H9 (cell line): ENCODE measurements around the gene TMEM108. TPM values are rescaled to one million over a fixed set of nuclear protein-coding genes. Genes with fewer than 3 reads are reported as not detected.

Experiments used
- DNase-seq: peaks from one replicate; pipeline ENCODE4 v3.0.0-alpha.2; 2017
- H2AFZ ChIP-seq: one replicate; pipeline ENCODE4 v1.6.1; 2013; ENCODE audit warnings: mild to moderate bottlenecking, low read length, control low read depth, moderate library complexity
- H2AK5ac ChIP-seq: 2 replicates; pipeline ENCODE4 v1.6.1; 2013; ENCODE audit warnings: low read length, control low read depth, mixed read lengths; ENCODE audit not compliant: insufficient read length
- H2BK120ac ChIP-seq: one replicate; pipeline ENCODE4 v1.6.1; 2013; ENCODE audit warnings: low read depth, mild to moderate bottlenecking, low read length, control low read depth, inconsistent platforms; ENCODE audit not compliant: poor library complexity, severe bottlenecking
- H2BK12ac ChIP-seq: 2 replicates; pipeline ENCODE4 v1.6.1; 2013; ENCODE audit warnings: low read length, control low read depth, mixed read lengths, low read depth; ENCODE audit not compliant: insufficient read length
- H2BK15ac ChIP-seq: 2 replicates; pipeline ENCODE4 v1.6.1; 2013; ENCODE audit warnings: low read depth, low read length, control low read depth
- H2BK20ac ChIP-seq: one replicate; pipeline ENCODE4 v1.6.1; 2013; ENCODE audit warnings: low read depth, mild to moderate bottlenecking, low read length, control low read depth, inconsistent platforms; ENCODE audit not compliant: poor library complexity, severe bottlenecking
- H2BK5ac ChIP-seq: 2 replicates; pipeline ENCODE4 v1.6.1; 2013; ENCODE audit warnings: low read length, control low read depth, mixed read lengths; ENCODE audit not compliant: insufficient read length
- H3K14ac ChIP-seq: 2 replicates; pipeline ENCODE4 v1.6.1; 2013; ENCODE audit warnings: low read length, control low read depth; ENCODE audit not compliant: insufficient read depth
- H3K18ac ChIP-seq: 2 replicates; pipeline ENCODE4 v1.6.1; 2013; ENCODE audit warnings: low read depth, mild to moderate bottlenecking, mixed read lengths, low read length, control low read depth; ENCODE audit not compliant: insufficient read length
- H3K23ac ChIP-seq: 2 replicates; pipeline ENCODE4 v1.6.1; 2013; ENCODE audit warnings: low read length, control low read depth, mixed read lengths, low read depth; ENCODE audit not compliant: insufficient read length
- H3K23me2 ChIP-seq: 2 replicates; pipeline ENCODE4 v1.6.1; 2013; ENCODE audit warnings: low read depth, mild to moderate bottlenecking, mixed read lengths, low read length, control low read depth; ENCODE audit not compliant: insufficient read length, poor library complexity, severe bottlenecking
- H3K27ac ChIP-seq: 2 replicates; pipeline ENCODE4 v1.5.1; 2013; ENCODE audit warnings: low read length, control low read depth, mixed read lengths, low read depth; ENCODE audit not compliant: insufficient read length
- H3K27me3 ChIP-seq: 2 replicates; pipeline ENCODE4 v1.6.1; 2013; ENCODE audit warnings: low read length, control low read depth, inconsistent platforms; ENCODE audit not compliant: insufficient read depth
- H3K4ac ChIP-seq: 2 replicates; pipeline ENCODE4 v1.6.1; 2013; ENCODE audit warnings: low read depth, mild to moderate bottlenecking, control low read depth, inconsistent platforms, low read length, moderate library complexity
- H3K4me1 ChIP-seq: 2 replicates; pipeline ENCODE4 v1.6.1; 2013; ENCODE audit warnings: low read length, control low read depth, inconsistent platforms; ENCODE audit not compliant: insufficient read depth
- H3K4me2 ChIP-seq: 2 replicates; pipeline ENCODE4 v1.6.1; 2013; ENCODE audit warnings: low read length, control low read depth, mixed read lengths; ENCODE audit not compliant: insufficient read length, insufficient read depth
- H3K56ac ChIP-seq: 2 replicates; pipeline ENCODE4 v1.6.1; 2013; ENCODE audit warnings: low read depth, mild to moderate bottlenecking, mixed read lengths, low read length, control low read depth; ENCODE audit not compliant: insufficient read length
- H3K79me1 ChIP-seq: 2 replicates; pipeline ENCODE4 v1.6.1; 2013; ENCODE audit warnings: low read depth, mild to moderate bottlenecking, moderate library complexity, low read length, control low read depth, inconsistent platforms; ENCODE audit not compliant: insufficient read depth, poor library complexity, severe bottlenecking
- H3K79me2 ChIP-seq: 2 replicates; pipeline ENCODE4 v1.6.1; 2013; ENCODE audit warnings: low read length, control low read depth, inconsistent platforms; ENCODE audit not compliant: insufficient read depth
- H3K9ac ChIP-seq: 2 replicates; pipeline ENCODE4 v1.6.1; 2013; ENCODE audit warnings: low read length, control low read depth, mixed read lengths; ENCODE audit not compliant: insufficient read length; ENCODE audit errors: extremely low read depth
- H3K9me3 ChIP-seq: one replicate; pipeline ENCODE4 v1.6.1; 2013; ENCODE audit warnings: low read depth, low read length, inconsistent platforms; ENCODE audit not compliant: control insufficient read depth
- H3T11ph ChIP-seq: one replicate; pipeline ENCODE4 v1.6.1; 2013; ENCODE audit warnings: mild to moderate bottlenecking, low read length, control low read depth, inconsistent platforms
- H4K20me1 ChIP-seq: one replicate; pipeline ENCODE4 v1.6.1; 2013; ENCODE audit not compliant: control insufficient read depth, insufficient read length, insufficient read depth
- H4K5ac ChIP-seq: 2 replicates; pipeline ENCODE4 v1.6.1; 2013; ENCODE audit warnings: low read depth, mild to moderate bottlenecking, mixed read lengths, low read length, control low read depth; ENCODE audit not compliant: insufficient read length
- H4K8ac ChIP-seq: replicated peaks from 2 replicates; pipeline ENCODE4 v1.6.1; 2013; ENCODE audit warnings: low read length, control low read depth, mixed read lengths, low read depth; ENCODE audit not compliant: insufficient read length
- H4K91ac ChIP-seq: 2 replicates; pipeline ENCODE4 v1.6.1; 2013; ENCODE audit warnings: low read depth, mild to moderate bottlenecking, moderate library complexity, mixed read lengths, low read length, control low read depth; ENCODE audit not compliant: insufficient read length
- H3K27ac Mint-ChIP-seq, 3 experiments: 2 replicates in 2 of 3; 3 replicates in 1 of 3; pipeline ENCODE4 v1.8.0; 2020 to 2021; ENCODE audit warnings: mixed read lengths in 3 of 3, mild to moderate bottlenecking in 1 of 3, moderate library complexity in 1 of 3
- H3K27me3 Mint-ChIP-seq: 2 replicates; pipeline ENCODE4 v1.8.0; 2021; ENCODE audit warnings: low read depth, mild to moderate bottlenecking, moderate library complexity, mixed read lengths
- H3K36me3 Mint-ChIP-seq, 3 experiments: 2 replicates in 2 of 3; 3 replicates in 1 of 3; pipeline ENCODE4 v1.8.0; 2020 to 2021; ENCODE audit warnings: low read depth in 3 of 3, mixed read lengths in 3 of 3; ENCODE audit not compliant: insufficient read depth in 1 of 3
- H3K4me1 Mint-ChIP-seq, 2 experiments: 2 replicates each; pipeline ENCODE4 v1.8.0; 2020; ENCODE audit warnings: mixed read lengths in 2 of 2
- H3K4me3 Mint-ChIP-seq, 2 experiments: 2 replicates in 1 of 2; 3 replicates in 1 of 2; pipeline ENCODE4 v1.8.0; 2020 to 2021; ENCODE audit warnings: mild to moderate bottlenecking in 2 of 2, mixed read lengths in 2 of 2, moderate library complexity in 1 of 2
- H3K9me3 Mint-ChIP-seq, 2 experiments: 2 replicates in 1 of 2; 3 replicates in 1 of 2; pipeline ENCODE4 v1.8.0; 2020; ENCODE audit warnings: mild to moderate bottlenecking in 2 of 2, mixed read lengths in 2 of 2, moderate library complexity in 1 of 2
- CTCF ChIP-seq: fragments of 200-600 bp; sonication (generic); conservative IDR thresholded peaks from 3 replicates; pipeline ENCODE4 v1.8.0; 2021; ENCODE audit warnings: antibody characterized with exemption, mild to moderate bottlenecking
- WGBS: extraction: QIAGEN DNeasy Blood & Tissue Kit; methylation state at CpG from one replicate; pipeline ENCODE4 v1.1.7; 2013; ENCODE audit warnings: missing lambda C conversion rate, low lambda C conversion rate, mixed read lengths; ENCODE audit not compliant: insufficient read length; ENCODE audit errors: extremely low coverage; 5-methylcytosine and 5-hydroxymethylcytosine counted together
- total RNA-seq: library from RNA; stranded (reverse); gene quantifications from 2 replicates; pipeline ENCODE4 v1.2.1, GENCODE V29; 2021

The TMEM108 gene
- total RNA-seq, 1 experiment from 2014 or later, result 5.0 TPM

DNA sequence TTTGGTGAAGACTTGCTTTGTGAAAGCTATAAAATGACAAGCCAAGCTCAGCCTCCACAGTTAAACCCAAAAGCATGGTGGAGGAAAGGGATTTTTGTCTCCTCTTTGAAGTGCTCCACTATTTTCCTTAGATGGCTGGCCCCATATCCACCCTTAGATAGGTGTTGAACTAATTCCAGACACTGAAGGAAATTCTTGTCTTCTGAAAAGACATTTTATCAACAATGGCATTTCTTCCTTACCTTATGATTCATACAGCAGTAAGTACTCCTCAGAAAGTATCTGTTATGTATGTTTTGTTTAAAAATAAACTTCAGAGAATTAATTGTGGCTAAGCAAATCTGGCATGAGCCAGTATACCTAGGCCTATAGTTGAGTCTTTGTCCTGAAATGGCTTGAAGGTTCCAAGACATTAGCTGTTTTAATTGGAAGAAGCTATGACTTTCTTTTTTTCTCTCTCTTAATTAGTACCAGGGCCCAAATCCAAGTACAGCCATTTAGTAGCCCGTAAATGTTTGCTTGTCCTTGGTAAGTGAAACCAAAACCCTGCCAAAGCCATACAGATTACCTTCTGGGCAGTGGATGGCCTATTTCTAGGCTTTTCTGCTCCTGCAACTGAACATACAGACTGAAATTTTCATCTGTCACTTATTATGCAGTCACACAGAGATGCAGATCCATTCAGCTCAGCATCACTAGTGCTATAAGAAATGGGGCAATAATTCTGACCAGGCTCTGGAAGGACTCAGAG is 356.5 kb downstream of the TMEM108 start:
- H3K9me3 Mint-ChIP-seq, result no peaks in the 10 kb centered on the region
- no peak for TF ChIP-seq CTCF
- peaks cover 2 to 5% (median 5%) of the 10 kb centered on the region in 3 experiments; a peak in 3 of 7 replicates for H3K36me3 Mint-ChIP-seq
- Histone ChIP-seq H2BK120ac (no peak overlapping the region), H2AK5ac (no peak overlapping the region), H3K9ac (no peak overlapping the region), H3K79me2 (no peaks in the 10 kb centered on the region), H4K91ac (no peak overlapping the region), H3K56ac (no peak overlapping the region), H3K18ac (no peak overlapping the region), H3K23me2 (no peaks in the 10 kb centered on the region), H3K27me3 (no peaks in the 10 kb centered on the region), H3K9me3 (no peaks in the 10 kb centered on the region), H3K14ac (no peak overlapping the region), H4K8ac (no peak overlapping the region), H4K20me1 (no peaks in the 10 kb centered on the region), H2BK5ac (no peak overlapping the region), H3K4me1 (no peaks in the 10 kb centered on the region), H3T11ph (no peak overlapping the region), H2AFZ (no peak overlapping the region), H3K23ac (no peak overlapping the region), H3K4ac (no peak overlapping the region), H3K79me1 (no peaks in the 10 kb centered on the region), H2BK15ac (no peak overlapping the region), H2BK20ac (no peak overlapping the region), H2BK12ac (no peak overlapping the region), H4K5ac (no peak overlapping the region), H3K4me2 (no peak overlapping the region), H3K27ac (no peak overlapping the region)
- H3K27me3 Mint-ChIP-seq, result 0 out of 2 replicates have a peak, but pooled peaks cover 2% of the 10 kb centered on the region
- no CpG with 5 or more reads among the region's 1 CpG for WGBS
- H3K27ac Mint-ChIP-seq, result no peak overlapping the region; a peak in 2 of 7 replicates
- no peak for DNase-seq
- H3K4me1 Mint-ChIP-seq, result no peaks in the 10 kb centered on the region
- H3K4me3 Mint-ChIP-seq, result no peak overlapping the region
